Measurements from ENCODE around the gene NAMPT. TPM values are rescaled to one million over a fixed set of nuclear protein-coding genes. Genes with fewer than 3 reads are reported as not detected.
"Not testable (repeated sequence)": the region's sequence is repeated elsewhere in the genome, so short reads cannot be mapped to it uniquely, and the experiment has no call there.

Gene NAMPT
- total RNA-seq, 2 donors from 2014 or later, result 223 to 394 TPM

DNA sequence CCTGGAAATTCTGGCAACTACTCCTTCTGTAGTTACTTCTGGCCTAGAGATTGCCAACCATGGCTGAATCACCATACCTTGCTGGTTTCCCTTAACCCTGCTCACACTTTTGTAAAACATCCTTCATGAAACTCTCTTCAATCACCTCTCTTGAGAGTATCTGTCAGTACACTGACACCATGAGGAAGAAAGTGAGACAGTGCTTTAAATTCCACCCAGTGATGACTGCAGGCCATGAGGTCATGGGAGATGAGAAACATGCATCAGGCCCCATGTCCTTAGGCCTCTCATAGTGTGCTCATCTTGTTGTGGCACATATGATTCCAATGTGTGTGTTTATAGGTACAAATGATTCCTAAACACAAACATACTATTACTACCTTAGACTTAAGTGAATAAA, 24.6 kb upstream of the NAMPT start:
- intact Hi-C loops (cut with DNase I), result no loop called here
- DNase-seq (ENCODE audit: low spot score), result no peak

GRCh38 chr7:106306256-106306655, 21.5 kb upstream of the NAMPT start:
- intact Hi-C loops (cut with DNase I), result no loop called here
- DNase-seq (ENCODE audit: low spot score), result no peak

- DNase-seq (ENCODE audit: low spot score), result no peak
Measured at GRCh38 chr7:106305732-106306131, 20.9 kb upstream of the NAMPT start.

DNA sequence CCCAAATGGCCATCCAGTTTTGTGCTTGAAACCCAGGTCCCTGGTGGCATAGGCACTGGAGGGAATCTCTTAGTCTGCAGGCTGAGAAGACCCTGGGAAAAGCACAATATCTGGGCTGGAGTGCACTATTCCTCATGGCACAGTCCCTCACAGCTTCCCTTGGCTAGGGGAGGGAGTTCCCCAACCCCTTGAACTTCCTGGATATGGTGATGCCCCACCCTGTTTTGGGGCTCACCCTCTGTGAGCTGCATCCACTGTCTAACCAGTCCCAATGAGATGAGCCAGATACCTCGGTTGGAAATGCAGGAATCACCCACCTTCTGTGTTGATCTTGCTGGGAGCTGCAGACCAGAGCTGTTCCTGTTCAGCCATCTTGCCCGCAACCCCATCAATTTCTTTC, 19.8 kb upstream of the NAMPT start:
- intact Hi-C loops (cut with DNase I), result loop anchor here in 1 of 2 donors (2.0 kb wide), 1 partner anchor 18 kb away; no protein-coding TSS in a partner anchor
- no peak for DNase-seq (ENCODE audit: low spot score)

More at GRCh38 chr7:106305732-106306131, 20.9 kb upstream of the NAMPT start:
- intact Hi-C loops (cut with DNase I), result loop anchor here in 1 of 2 donors (2.0 kb wide), 1 partner anchor 17 kb away; no protein-coding TSS in a partner anchor

DNA sequence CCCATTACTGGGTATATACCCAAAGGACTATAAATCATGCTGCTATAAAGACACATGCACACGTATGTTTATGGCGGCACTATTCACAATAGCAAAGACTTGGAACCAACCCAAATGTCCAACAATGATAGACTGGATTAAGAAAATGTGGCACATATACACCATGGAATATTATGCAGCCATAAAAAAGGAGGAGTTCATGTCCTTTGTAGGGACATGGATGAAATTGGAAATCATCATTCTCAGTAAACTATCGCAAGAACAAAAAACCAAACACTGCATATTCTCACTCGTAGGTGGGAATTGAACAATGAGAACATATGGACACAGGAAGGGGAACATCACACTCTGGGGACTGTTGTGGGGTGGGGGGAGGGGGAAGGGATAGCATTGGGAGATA, 13.8 kb upstream of the NAMPT start:
- intact Hi-C loops (cut with DNase I); DNase-seq (ENCODE audit: low spot score): not testable (repeated sequence)

GRCh38 chr7:106298155-106298554, 13.4 kb upstream of the NAMPT start:
- DNase-seq (ENCODE audit: low spot score); intact Hi-C loops (cut with DNase I): not testable (repeated sequence)

DNA sequence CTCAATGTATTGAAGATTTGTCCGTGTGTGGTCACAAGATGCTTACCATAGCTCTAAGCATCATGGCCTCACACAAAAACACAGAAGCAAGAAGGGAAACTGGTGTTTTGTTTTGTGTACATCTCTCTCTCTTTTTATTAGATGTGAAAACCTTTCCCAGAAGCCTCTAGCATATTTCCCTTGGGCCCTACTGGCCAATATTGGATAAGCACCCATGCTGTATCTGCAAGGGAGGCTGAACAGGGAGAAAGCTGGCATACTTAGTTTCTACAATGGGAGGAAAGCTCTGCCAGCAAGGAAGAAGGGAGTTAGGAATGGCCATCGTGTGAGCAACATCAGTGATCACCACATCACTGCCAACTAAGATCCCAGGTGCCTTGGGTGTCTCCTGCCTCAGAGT, 9.6 kb upstream of the NAMPT start:
- intact Hi-C loops (cut with DNase I), result no loop called here
- no peak for DNase-seq (ENCODE audit: low spot score)

DNA sequence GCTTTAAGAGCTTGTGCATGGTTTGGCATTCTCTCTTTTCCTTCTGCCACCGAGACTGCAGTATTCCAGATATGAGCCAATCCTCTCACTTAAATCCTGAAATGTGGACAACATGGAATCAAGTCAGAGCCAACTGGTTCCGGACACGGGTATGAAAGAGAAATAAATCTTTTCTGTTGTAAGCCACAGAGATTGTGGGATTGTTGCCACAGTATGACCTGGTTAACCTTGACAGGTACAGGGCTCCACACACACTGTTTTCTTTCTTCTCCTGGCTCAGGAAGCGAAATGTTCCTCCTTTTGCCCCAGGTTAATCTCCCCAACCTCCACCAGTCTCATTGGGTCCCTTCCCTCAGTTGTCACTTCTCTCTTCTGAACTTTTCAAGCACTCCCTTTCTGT, 6.5 kb upstream of the NAMPT start:
- intact Hi-C loops (cut with DNase I), result no loop called here
- DNase-seq (ENCODE audit: low spot score), result no peak

- intact Hi-C loops (cut with DNase I), result no loop called here
Measured at GRCh38 chr7:106290319-106290718, 5.5 kb upstream of the NAMPT start.

DNA sequence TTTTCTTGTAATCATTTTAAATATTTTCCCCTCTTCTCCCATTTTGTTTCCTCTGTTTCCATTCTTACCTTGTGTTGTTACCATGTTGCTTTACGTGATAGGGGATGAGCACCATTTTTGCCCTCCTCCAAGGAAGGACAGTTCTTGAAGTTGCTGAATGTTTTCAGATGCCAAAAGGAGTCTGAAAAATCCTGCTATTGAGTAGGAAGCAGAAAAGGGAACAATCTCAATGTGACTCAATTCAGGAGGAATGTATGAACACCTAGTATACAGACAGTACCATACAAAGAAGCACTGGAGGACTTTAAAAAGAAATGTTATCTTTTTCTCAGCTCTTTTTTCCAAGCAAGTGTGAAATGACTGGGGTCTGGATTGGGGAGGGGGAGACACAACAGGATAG, 5.1 kb upstream of the NAMPT start:
- DNase-seq (ENCODE audit: low spot score), result no peak
- intact Hi-C loops (cut with DNase I), result loop anchor here in 1 of 2 donors (5.0 kb wide), 1 partner anchor 132 kb away; no protein-coding TSS in a partner anchor

More at GRCh38 chr7:106290319-106290718, 5.5 kb upstream of the NAMPT start:
- no peak for DNase-seq (ENCODE audit: low spot score)

DNA sequence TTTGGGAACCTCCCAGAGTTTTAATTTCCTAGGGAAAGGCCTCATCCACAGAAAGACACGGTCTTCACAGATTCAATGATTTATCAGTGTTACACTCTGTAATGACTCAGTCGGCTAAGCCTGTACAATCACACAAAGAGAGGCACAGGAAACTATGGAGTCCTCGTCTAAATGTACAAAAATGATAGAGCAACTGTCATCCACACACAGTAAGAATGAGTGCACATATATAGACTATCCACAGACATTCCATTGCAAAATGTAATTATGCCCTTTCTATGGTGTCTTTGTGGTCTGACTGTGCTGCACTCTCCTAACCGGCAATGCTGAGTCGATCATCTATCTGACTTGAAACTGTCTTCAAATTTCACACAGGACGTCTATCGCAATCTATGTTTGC, 3.5 kb upstream of the NAMPT start:
- DNase-seq (ENCODE audit: low spot score), result no peak
- intact Hi-C loops (cut with DNase I), result loop anchor here in 1 of 2 donors (5.0 kb wide), 1 partner anchor 134 kb away; no protein-coding TSS in a partner anchor

DNA sequence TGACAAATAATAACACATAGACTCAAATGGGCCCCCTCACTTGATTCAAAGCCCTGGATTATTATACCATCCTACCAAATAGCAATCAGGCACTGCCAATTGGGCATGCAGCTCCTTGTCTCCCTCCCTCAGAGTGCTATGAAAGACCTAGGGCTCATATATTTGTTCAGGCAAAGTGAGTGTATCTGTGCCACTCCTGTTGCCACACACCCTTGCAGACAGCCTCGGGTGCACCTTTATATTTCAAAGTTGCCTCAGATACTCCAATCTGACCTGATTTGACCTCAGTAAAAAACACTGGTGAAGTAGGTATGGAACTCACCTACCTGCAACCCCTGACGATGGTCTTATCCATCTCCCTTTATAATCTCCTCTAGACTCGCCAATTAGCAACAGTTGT, 3.0 kb upstream of the NAMPT start:
- intact Hi-C loops (cut with DNase I), result loop anchor here in 1 of 2 donors (5.0 kb wide), 1 partner anchor 135 kb away; no protein-coding TSS in a partner anchor
- DNase-seq (ENCODE audit: low spot score), result no peak

DNA sequence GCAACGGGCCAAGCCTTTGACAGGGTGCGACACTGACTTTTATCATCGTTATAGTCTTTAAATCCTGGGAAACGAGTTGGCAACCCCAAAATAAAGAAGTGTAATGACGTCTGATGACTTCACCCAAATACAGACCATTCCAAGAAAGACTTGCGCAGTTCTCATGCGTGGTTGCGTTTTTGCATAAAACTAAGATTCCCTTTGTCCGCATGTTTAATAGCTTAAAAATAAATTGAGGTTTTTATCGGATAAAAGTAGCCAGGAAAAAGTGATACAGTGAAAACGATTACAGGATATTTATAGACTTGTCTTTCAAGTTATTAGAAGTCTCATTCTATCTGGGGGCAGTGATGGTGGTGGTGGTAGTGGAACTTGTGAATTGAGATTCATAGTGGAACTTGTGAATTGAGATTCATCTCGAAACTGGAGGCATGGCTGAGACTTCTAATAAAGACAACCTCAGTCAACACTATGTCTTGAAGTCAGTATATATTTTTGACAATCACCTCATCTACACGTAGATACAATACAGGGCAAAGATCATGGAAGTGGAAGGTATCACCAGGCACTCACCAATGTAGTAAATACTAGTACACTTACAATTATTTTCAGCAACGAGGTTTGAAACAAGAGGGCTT, 1.2 kb upstream of the NAMPT start:
- intact Hi-C loops (cut with DNase I), result loop anchor here in 1 of 2 donors (5.0 kb wide), 1 partner anchor 136 kb away; no protein-coding TSS in a partner anchor
- DNase-seq (ENCODE audit: low spot score), result no peak

DNA sequence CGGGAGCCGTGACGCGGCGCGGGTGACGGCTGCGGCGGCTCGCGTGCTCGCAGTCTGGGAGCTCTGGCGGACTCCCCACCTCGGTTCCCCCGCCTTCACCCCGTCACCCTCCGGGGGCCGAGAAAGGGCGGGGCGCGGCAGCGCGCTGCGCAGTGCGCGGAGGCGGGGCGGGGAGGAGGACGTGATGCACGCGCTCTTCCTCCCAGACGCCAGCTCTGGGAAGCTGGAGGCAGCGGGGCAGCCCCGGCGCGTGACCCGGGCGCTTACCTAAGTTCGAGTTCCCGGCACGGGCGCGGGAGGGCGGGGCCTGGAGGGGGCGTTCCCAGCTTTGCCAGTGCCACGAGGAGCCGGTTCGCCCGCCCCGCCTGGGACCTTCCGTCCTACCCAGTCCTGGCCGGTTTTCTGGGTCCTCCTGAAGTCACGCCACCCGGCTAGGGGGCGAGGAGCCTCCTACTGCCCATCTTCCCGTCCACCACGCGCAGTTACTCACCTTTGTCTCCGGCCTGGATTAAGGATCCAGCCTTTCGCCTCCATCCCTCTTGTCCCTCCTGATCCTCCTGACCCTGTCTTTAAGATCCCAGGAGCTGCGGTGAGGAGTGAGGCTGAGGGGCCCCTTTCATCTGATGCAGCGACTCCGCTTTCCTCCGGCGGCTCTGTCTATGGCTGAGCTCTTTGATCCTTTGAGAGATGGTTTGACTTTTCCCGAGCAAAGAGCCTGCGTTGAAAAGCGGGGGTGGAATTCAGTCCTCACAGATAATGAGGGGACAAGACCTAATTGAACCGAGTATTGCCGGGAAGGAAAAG, 470 bp upstream of the NAMPT start:
- DNase-seq (ENCODE audit: low spot score), result peak; percentile 100
- intact Hi-C loops (cut with DNase I), result loop anchor here in 1 of 2 donors (5.0 kb wide), 1 partner anchor 137 kb away; no protein-coding TSS in a partner anchor

DNA sequence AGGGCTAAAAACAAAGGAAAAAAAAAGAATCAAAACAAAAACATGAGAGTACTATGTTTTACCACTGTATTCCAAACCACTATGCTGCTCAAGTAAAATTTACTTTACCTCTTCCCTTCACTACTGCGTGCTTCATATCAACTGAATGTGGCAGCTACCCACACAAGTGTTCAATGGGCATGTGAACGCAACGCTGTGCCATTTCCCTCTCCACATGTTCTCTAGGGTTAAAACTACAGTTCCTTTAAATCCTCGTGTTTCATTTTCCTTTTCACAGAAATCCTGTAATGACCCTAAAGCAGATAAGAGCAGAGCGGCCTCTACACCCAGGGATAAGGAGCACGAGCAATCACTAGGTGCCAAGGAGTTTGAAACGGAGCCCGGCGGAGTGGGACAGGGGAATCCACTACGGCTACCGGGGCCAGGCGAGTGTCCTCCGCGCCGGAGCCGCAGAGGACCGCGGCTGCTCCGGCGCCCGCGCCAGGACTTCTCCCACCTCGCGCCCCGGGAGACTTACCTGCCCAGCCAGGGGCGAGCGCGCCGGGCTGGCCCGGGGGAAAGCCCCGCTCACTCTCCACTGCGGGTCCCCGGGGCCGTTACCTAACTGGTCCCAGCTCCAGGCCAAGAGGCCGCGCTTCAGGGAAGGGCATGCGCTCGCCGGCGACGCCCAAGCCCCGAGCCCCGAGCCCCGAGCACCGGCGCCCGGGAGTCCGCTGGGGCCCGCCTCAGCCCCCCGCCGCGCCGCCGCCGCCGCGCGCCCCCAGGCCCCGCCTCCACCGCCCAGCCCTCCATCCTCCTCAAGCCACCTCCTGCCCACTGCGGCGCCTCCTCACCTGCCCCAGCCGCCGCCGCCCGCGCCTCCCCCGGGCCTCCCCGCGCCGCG, 711 bp downstream of the NAMPT start:
- DNase-seq (ENCODE audit: low spot score), result peak; percentile 91
- intact Hi-C loops (cut with DNase I), result no loop called here

- no peak for DNase-seq (ENCODE audit: low spot score)
- intact Hi-C loops (cut with DNase I), result no loop called here
Measured at GRCh38 chr7:106283501-106283830, 1.3 kb downstream of the NAMPT start.

GRCh38 chr7:106282852-106283251, 1.9 kb downstream of the NAMPT start:
- no peak for DNase-seq (ENCODE audit: low spot score)
- intact Hi-C loops (cut with DNase I), result no loop called here

GRCh38 chr7:106282390-106282789, 2.4 kb downstream of the NAMPT start:
- intact Hi-C loops (cut with DNase I), result no loop called here
- DNase-seq (ENCODE audit: low spot score), result no peak

DNA sequence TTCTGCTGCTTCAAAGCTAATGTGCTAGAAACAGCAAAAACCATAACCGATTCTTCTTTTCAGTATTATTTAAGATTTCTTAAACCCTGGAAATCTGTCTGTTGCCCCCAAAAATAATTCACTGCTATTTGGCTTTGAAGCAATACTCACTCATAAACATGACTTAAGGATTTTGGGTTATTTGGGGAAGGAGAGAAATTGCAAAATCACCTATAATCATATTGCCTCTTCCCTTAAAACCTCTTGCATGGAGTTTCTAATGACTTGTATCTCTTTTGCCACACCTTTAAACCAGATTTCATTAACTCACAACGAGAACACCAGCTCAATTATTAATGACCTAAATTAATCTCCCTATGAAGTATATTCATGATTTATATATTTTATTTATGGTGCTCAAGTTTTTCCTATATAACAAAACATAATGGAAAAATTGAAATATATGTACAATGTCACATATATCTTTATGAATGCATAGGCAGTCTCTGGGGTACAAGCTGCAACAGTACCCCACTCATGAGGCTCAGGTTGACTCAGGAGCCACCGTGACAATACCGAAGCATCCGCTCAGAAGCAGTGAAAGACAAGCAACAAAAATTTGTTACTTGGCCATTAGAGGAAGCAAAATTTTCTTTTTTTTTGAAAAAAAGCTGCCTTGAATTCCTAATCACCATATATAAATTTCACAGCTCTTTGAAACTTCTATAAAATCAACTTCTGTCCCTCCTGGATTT, 3.0 kb downstream of the NAMPT start:
- DNase-seq (ENCODE audit: low spot score), result no peak

More for the DNA sequence above, 3.0 kb downstream of the NAMPT start:
- intact Hi-C loops (cut with DNase I), result loop anchor here in 1 of 2 donors (2.0 kb wide), 1 partner anchor 65 kb away; no protein-coding TSS in a partner anchor

All from posterior vena cava (tissue), 2 donors.